ENCODE data around the gene SCIN.

SCIN gene

DNA sequence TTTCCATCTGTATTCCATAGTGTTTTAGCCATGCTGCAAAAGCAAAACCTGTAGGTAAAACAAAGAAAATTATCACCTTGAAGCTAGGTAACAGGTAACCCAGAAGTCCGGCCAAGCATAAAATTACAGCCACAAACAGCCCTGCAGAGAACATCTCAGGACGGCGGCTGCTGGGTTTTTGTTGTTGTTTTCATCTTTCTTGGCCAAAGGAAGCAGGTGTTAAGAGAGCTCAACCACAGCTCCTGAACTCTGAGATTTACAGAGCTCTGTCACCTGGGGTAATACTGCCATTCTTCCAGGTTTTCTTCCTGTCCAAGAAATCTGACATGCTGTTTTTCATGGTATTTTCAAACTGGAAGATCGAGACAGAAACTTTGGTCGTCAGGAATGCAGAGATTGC, 847 bp upstream of the SCIN start:
- DNase-seq = no peak

DNA sequence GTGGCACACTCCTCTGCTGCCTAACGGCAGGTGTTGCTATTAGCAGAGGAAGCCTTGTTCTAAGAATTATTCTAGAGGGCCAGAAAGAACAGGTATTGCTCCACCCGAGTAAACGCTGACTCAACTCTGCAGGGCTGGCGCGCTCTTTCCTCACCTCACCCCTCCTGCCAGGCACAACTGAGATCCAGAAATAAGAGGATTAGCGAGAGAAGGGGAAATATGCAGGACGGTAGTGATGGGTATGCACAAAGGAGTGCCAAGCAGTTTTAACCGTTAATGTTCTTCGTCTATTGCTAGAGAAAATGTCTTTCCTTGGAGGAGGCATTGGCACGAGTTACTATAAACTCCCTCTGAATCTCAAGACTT, 369 bp upstream of the SCIN start:
- no peak for DNase-seq

DNA sequence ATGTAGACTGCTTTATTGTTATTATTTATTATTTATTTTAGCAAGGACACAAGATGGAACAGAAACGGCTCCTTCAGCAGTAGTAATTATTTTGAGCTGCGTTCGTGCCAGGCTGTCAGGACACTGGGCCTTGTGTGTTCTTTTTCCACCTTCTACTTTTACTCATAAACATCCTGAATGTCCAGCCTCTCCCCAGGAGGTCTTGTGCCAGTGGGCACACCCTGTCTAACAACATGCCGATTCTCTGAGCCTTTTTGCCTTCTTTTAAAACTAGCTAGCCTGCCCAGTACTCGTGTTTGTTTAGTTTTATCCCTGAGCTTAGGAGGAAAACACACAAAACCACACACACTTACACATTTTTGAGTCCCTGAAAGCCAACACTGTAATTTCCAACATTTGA, 1.2 kb downstream of the SCIN start:
- no peak for DNase-seq

DNA sequence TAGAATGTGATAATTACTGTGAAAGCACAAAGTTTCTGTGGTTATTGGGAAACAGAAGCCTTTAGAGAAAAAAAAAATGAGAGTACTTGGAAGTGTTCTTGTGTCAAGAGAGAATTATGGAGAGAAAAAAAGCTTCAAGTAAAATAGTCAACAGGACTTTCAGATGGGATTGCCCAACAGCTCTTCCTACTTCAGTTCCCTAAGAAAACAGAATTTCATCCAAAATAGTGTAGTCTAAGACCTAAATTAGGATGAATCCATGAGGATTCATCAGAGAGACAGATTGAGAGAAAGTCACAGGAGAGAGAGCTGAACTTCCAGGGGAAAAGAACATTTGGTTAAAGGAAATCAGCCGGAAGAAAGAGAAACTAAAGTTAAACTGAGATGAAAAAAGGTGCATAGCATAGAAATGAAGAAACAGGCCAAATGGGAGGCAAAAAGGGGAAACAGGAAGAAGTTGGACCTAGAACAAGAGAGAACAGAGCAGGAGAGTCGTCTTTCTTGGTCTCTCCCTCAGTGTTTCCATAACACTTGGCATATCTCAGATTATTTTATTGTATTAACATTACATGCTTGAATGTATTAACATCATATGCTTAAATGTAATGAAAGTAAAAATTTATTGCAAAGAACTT, 2.5 kb downstream of the SCIN start:
- DNase-seq = no peak

DNA sequence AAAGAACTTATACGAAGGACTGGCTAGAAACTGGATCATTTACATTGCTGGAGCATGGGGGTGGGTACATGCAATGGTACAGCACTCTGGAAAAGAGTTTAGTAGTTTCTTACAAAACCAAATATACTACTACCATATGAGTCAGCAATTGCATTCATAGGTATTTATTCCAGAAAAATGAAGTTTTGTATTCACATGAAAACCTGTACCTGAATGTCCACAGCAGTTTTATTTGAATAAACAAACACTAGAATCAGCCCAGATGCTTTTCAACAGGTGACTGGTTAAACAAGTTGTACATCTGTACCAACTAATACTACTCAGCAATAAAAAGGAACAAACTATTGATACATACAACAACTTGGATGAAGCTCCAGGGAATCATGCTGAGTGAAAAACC, 3.4 kb downstream of the SCIN start:
- DNase-seq = no peak

DNA sequence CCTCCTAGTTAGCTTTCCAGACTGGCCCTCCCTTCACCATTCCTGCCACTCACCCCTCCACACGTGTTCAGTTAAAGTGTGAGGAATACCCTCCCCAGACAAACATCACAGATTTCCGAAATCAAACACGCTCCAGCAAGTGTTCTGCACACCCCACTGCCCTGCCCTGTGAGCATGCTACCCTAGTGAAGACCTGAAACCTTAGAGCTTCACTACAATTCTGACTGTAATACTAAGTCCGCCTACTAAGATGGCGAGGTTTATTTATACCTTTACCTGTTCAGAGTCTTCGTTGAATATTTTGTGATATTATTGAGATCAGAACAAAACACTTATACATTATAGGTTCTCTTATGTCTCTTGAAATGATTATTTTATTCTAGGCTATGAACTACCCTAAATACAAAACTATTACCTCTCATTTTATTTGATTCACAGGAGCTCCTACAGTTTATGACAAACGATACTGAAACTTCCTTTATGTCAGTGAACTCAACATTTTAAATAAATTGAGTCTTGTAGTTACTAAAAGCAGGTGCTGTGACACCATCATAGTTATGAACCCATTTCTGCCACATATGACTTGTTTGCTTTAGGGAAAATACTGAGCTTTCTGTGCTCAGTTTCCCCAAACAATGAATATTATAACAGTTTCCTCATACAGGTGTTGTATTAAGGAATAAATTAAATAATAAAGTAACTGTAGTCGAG, 8.6 kb downstream of the SCIN start:
- DNase-seq = no peak

DNA sequence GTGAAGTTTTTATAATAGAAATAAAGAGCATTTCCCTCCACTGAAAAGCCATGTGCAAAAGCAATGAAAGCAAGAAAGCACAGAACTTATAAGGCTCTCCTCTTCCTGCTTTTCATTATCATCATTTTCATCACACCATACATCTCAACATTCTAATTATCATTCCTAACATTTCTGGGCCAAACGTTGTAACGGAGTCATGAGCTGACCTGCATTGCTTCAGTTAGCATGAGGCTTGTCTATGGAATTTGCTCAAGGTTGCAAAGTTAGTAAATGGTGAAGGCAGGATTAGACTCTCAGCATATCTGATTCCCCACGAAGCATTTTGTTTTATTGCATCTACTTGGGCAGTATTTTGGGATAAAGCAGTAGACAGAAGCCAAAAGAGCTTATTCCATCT, 11.4 kb downstream of the SCIN start:
- no peak for DNase-seq

DNA sequence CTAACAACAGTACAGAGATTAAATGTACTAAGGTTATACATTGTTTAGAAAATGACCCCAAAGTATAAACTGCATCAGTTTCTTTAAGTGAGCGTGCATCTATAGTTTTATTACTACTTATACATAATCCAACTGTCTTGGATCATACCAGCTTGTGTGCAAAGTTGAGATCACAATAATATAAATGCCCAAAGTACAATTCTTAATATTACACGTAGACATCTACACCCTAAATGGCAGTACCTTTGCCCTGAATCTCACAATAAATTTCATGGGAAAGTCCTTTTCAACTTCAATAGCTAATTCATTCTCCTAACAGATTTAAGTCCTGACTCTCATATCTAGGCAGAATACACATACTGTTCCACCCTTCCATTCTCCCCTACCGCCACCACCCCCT, 11.8 kb downstream of the SCIN start:
- no peak for DNase-seq

DNA sequence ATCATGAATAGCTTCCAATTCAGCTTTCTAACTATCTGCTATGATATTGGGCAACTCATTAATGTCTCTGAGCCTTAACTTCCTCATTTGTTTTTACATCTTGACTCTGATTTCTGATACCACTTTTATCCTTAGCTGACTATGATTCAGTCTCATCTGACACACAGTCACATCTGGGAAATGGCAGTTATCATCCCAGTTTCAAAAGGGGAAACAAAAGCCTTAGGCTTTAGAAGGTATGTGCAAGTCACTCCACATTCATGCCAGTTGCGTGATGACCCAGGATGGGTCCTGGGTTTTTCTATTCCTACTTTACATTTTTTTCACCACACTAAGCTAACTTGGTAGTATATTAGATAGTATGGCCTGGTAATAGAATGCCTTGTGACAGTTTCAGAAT, 12.7 kb downstream of the SCIN start:
- no peak for DNase-seq

DNA sequence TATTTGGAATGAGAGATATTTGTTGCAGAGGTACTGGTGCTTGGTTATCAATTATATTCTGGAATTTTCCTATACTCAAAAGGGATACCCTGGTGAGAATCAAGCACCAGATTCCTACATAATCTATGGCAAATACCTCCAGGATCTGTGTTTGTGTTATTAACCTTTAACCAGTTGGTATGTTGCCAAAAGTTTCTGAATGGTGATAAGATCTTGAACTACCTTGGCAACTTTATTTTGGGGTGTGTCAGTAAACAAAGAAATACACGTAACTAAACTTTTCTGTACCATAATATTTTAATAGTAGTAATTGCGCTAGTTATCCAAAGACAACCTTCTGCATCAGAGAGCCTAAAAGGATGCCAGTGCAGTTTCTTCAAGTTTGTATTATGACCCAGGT, 13.4 kb downstream of the SCIN start:
- no peak for DNase-seq

DNA sequence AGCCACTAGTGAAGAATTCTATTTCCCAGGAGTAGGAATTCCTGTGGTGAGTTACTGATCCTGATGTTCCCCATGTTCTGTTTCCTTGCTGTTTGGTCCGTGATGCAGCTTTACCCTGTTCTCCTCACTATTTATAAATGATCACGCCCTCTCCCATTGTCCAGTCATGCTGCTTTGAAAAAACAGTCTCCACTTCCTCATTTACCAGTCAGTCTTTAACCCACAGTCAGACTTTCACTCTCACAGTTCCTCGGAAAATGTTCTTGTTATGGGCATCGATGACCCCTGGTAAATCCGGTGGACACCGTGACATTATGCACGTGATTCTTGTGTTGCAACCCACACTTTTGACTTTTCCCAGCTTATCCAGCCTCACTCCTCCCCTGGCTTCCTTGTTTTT, 14.4 kb downstream of the SCIN start:
- no peak for DNase-seq

DNA sequence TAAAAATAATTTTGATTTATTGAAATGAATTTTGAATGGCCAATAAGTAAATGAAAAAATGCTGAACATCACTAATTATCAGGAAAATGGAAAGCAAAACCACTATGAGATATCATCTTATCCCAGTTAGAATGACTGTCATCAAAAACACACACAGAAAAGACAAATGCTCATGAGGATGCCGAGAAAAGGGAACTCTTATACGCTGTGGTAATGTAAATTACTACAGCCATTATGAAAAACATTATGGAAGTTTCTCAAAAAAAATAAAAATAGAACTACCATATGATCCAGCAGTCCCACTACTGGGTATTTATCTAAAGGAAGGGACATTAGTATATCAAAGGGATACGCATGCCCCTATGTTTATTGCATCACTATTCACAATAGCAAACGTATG, 15.8 kb downstream of the SCIN start:
- DNase-seq = no peak

DNA sequence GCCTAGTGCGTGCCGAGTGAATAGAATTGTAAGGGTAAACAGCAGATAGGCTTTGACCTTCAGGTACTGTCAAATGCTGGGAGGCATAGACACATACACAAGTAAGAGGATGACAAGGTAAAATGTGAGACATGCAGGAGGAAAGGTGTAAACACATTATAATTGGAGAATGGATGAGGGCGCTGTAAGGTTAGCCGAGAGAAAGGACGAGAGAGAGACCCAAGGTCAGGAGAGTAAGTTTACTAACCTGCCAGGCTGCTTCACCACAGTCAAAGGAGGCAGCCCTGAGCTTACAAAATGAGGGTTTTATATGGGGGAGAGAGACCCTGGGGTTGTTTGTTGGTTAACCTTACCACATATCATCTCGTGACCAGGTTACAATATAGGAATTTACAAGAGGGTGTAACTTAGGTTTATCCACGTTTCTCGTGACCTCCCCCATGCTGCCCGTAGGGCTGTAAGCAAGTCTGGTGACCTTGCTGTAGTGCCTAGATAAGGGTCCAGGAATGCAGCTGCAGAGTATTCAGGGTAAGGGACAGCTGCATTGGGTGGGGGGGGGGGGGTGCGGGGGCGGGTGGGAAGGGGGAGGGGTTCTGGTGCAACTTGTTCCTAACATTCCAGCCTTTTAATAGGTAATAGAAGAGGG, 17.9 kb downstream of the SCIN start:
- no peak for DNase-seq

DNA sequence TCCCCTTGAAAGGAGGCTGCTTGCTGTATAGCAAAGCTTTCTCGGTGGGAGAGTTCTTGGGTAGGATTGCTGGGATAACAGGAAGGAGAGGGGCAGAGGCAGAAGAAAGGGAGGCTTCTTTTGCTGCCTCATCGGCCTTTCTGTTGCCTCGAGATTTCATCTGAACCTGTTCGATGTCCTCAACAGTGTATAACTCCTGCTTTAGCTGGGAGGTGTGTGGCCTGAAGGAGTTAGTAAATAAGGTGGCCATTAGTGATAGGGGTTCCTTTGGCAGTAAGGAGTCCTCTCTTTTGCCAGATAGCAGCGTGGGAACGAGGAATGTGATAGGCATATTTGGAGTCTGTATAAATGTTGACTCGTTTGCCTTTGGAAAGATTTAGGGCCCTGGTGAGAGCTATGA, 20.0 kb downstream of the SCIN start:
- DNase-seq = no peak

DNA sequence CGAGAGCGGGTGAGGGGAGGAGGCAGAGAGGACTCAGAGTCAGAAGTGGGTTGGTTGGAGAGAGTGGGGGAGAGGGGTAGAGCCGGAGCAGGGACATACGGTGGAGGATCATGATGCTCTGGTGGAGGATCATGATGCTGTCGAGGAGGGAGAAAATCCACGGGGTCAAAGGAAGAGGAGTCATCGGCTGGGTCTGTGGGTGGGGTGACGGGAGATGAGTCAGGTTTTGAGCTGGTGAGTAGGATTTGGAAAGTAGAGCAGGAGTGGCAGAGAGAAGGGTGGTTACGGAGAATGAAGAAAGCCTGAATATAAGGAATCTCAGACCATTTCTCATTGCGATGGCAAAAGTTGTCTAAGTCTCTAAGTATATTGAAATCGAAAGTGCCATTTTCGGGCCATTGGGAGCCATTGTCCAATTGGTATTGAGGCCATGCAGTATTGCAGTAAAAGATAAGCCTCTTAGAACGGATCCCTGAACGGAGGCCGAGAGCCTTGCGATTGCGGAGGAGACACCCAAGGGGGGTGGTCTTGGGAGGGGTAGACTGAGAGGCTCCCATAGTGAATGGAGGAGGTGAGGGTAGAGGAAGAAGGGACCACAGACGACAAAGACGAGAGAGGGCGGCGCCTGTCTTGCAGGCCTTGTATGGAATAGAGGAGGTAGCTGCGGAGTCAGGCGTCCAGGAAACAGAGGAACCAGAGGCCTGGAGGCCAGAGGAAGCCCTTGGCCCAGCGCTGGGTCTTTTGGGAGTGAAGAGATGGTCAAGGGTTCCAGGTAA, 23.8 kb downstream of the SCIN start:
- no peak for DNase-seq

DNA sequence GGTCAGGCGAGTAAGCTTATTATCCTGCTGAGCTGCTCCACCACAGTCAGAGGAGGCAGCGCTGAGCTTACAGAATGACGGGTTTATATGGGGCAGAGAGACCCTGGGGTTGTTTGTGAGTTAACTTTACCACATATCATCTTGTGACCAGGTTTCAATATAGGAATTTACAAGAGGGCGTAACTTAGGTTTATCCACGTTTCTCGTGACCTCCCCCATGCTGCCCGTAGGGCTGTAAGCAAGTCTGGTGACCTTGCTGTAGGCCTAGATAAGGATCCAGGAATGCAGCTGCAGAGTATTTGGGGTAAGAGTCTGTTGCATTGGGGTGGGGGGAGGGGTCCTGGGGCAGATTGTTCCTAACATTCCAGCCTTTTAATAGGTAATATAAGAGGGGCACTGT, 24.6 kb downstream of the SCIN start:
- DNase-seq = no peak

DNA sequence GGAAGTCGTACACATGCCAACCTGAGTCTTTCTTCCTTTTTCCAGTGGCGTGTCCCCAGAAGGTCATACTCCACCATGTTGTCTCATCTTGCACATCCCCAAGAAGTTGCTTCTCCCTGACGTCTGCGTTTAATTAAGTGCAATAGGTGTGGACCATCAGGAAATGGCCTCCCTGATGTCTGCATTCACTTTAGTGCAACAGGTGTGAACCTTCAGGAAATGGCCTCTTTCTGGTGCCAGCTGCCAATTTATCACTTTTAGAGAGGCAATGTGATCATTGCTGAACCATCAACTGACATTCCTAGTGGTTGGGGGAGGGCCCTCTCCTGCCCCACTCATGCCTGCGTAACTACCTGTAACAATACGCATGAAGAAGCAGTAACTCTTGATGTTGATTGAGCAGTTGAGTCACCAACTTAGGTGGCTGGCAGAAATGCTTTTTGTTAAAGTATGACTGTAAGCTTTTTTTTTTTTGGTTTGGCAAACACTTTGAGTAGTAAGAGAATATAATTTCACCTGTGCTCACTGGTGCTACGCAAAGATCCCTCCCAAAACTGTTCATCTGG, 25.8 kb downstream of the SCIN start:
- no peak for DNase-seq

DNA sequence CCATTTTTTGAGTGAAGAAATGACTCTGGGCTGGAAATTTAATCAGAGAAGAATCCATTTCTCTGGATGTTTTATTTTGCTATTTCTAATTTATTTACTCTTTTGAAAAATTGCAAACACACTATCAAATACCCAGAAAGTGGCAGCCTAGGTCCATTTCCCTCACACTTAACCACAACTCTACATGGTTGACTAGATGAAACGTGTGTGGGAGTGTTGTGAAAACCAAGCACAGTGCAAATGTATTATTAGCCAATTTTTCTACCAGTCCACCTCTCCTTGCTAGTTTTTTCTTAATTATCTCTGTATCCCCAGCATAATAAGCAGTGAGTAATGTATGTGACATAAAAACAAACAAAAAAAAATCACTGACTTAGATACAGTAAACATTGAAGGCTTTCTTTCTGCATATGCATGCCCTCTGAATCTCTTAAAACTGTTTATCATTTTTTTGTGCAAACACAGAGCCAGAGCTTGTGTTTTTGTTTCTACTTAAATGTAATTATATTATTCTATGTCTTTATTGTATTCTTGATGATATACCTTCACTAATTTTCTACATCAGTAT, 30.9 kb downstream of the SCIN start:
- DNase-seq = no peak

DNA sequence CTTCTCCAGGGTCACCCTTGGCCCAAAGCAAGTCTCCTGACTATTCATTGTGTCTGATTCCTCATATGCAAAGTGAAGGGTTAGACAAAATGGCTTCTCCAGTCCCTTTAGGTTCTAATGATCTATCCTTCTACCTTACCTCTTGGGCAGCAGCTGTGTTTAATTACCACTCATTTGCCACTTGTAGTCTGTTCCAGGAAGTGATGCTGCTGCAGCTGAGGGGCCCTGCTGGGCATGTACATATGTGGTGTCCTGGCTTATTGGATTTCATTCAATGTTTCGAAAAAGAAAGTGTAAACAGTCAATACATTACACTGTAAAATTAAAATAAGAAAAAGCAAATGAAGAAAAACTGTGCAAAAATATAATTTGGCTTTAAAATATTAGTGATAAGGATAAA, 36.6 kb downstream of the SCIN start:
- DNase-seq = no peak

DNA sequence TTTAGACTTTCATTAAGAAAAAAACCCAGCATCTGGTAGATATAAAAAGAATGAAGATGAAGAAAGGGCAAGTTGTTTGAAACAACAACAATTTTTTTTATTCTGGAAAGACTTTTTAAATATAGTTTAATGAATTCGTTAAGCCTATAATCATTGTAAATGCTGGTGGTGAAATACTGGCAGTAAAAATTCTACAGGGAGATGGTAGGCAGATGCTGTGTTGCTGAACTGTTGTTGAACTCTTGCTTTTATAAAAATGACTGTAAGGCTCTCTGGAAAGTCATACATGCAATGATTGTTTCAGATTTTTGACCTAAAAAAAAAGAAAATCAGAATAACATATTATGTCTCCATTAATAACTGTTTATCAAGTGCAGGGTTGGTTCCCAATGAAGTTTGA, 39.0 kb downstream of the SCIN start:
- no peak for DNase-seq

DNA sequence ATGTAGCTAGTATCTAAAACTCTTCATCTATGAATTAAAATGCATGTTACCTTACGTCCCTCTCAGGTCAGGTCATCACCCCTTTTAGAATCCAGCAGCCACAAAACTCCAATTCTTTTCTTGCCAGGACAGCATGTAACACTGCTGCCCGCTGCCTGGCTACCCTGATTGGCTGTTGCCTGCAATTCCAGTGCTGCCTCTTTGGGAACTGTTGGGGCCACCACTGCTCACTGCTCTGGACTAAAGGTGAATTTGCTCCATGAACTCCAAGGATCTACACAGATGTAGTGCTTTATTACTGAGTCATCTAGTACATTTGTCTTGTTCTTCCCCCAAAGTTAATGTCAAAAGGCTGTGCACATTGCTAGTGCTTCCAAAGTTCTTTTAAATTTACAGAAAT, 40.4 kb downstream of the SCIN start:
- DNase-seq = no peak

DNA sequence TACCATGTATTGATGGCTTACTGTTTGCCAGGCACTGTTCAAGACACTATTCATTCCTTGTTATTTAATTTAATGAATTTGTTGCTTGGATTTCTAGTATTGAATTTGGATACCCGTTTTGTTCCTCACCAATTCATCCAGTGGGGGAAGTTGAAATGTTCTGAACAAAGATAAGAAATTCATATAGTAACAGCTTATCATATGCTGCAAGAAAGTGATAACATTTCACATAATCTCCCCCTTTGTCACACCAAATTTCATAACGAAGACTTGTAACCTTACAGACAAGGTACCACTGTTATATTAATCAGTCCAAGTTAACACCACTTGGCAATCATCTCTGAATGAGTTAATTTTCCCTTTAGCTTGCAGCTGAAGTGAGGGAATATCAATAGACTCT, 42.1 kb downstream of the SCIN start:
- no peak for DNase-seq

DNA sequence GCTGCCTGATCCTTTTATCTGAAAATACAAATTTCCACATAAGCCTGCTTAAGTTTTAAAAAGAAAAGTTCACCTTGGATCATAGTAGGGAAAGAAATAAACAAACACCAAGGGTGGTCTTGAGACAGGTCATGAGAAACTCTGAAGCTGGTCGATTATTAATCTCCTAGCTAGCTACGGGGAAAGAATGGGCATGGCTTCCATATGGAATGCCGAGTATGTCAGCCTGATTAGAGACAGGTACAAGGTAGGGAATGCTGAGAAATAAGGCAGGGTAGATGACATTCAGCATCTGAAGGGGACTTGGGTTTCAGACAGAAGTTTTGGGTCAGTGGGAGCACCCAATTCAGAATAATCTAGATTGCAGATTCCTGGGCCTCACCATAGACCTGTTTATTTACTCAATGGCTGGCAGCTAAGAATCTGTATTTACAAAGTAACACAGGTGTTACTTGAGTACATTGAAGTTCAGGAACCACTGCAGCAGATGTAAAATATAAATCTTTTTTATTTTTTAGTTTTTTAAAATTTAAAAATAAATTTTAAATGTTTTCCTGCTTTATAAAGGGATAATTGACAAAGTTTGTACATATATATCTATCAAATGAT, 49.0 kb downstream of the SCIN start:
- no peak for DNase-seq

All from 8988T (cell line).